GM18867 (cell line): ENCODE data around the gene RBMS1.
"Not testable (repeated sequence)": the region's sequence is repeated elsewhere in the genome, so short reads cannot be mapped to it uniquely, and the experiment has no call there.

Experiments
- ATAC-seq: cut with Tn5 transposase; IDR thresholded peaks from one replicate; pipeline ENCODE4 v1.9.1; 2021; ENCODE audit warnings: mild to moderate bottlenecking, moderate library complexity; ENCODE audit not compliant: unreplicated experiment

RBMS1 gene

GRCh38 chr2:160437273-160437672 lies 56.3 kb downstream of the RBMS1 start:
- ATAC-seq, result no peak

- ATAC-seq, result no peak
Measured at GRCh38 chr2:160434254-160434948, 59.2 kb downstream of the RBMS1 start.

- no peak for ATAC-seq
Measured at GRCh38 chr2:160433466-160434140, 60.0 kb downstream of the RBMS1 start.

GRCh38 chr2:160432633-160433032 lies 61.0 kb downstream of the RBMS1 start:
- no peak for ATAC-seq

- ATAC-seq, result peak; percentile 57
Measured at GRCh38 chr2:160431441-160431840, 62.2 kb downstream of the RBMS1 start.

- ATAC-seq, result no peak
Measured at GRCh38 chr2:160430001-160430344, 63.6 kb downstream of the RBMS1 start.

- no peak for ATAC-seq
Measured at GRCh38 chr2:160429248-160430000, 64.2 kb downstream of the RBMS1 start.

GRCh38 chr2:160428405-160428763 lies 65.2 kb downstream of the RBMS1 start:
- no peak for ATAC-seq

- ATAC-seq, result peak; percentile 64
Measured at GRCh38 chr2:160427629-160428404, 65.8 kb downstream of the RBMS1 start.

- ATAC-seq, result no peak
Measured at GRCh38 chr2:160426604-160427003, 67.0 kb downstream of the RBMS1 start.

GRCh38 chr2:160425434-160426151 lies 68.0 kb downstream of the RBMS1 start:
- ATAC-seq, result no peak

GRCh38 chr2:160423126-160423525 lies 70.5 kb downstream of the RBMS1 start:
- ATAC-seq, result no peak

- ATAC-seq, result not testable (repeated sequence)
Measured at GRCh38 chr2:160421646-160422501, 71.7 kb downstream of the RBMS1 start.

- ATAC-seq, result no peak
Measured at GRCh38 chr2:160420711-160421110, 72.9 kb downstream of the RBMS1 start.

- no peak for ATAC-seq
Measured at GRCh38 chr2:160419776-160420505, 73.7 kb downstream of the RBMS1 start.

GRCh38 chr2:160418853-160419252 lies 74.8 kb downstream of the RBMS1 start:
- ATAC-seq, result no peak

- ATAC-seq, result no peak
Measured at GRCh38 chr2:160418398-160418765, 75.2 kb downstream of the RBMS1 start.

GRCh38 chr2:160417745-160418397 lies 75.7 kb downstream of the RBMS1 start:
- ATAC-seq, result no peak

GRCh38 chr2:160415991-160416390 lies 77.6 kb downstream of the RBMS1 start:
- no peak for ATAC-seq
